ENCODE measurements around the gene PCDHGB7. TPM values are rescaled to one million over a fixed set of nuclear protein-coding genes. Genes with fewer than 3 reads are reported as not detected.
"Not testable (repeated sequence)": the region's sequence is repeated elsewhere in the genome, so short reads cannot be mapped to it uniquely, and the experiment has no call there.

PCDHGB7 gene
- total and polyA plus RNA-seq, 2 experiments from 2014 or later = 8.4 to 8.8 TPM

DNA sequence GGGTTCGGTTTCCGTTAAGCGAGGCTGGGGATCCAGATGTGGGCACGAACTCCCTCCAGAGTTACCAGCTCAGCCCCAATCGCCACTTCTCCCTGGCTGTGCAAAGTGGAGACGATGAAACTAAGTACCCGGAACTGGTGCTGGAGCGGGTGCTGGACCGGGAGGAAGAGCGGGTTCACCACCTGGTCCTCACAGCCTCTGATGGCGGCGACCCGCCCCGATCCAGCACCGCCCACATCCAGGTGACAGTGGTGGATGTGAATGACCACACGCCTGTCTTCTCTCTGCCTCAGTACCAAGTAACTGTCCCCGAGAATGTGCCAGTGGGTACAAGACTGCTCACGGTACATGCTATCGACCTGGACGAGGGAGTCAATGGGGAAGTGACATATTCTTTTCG, 34.1 kb upstream of the PCDHGB7 start:
- TF ChIP-seq EZH2 (IDR thresholded peaks at IDR 0.05; ENCODE audit: borderline replicate concordance) (no peak), EZH2phosphoT487 (IDR thresholded peaks at IDR 0.05; ENCODE audit: low read depth, severe bottlenecking, unreplicated experiment) (no peak), CTCF (IDR thresholded peaks at IDR 0.05; ENCODE audit: poor library complexity) (no peak)
- no peaks in the 10 kb centered on the region for H3K36me3 ChIP-seq (replicated peaks; ENCODE audit: insufficient read depth, low read depth)
- H3K4me3 ChIP-seq = no peak overlapping the region
- H3K4me2 ChIP-seq = no peak overlapping the region
- WGBS (ENCODE audit: low lambda C conversion rate, missing lambda C conversion rate) = 96% methylated on average over 21 of the region's 21 CpGs
- no peaks in the 10 kb centered on the region for H3K79me2 ChIP-seq
- H3K9me2 ChIP-seq (replicated peaks; ENCODE audit: insufficient read depth) = no peaks in the 10 kb centered on the region
- no peaks in the 10 kb centered on the region for H3K27me3 ChIP-seq
- H3K9me3 ChIP-seq (ENCODE audit: low read depth) = peaks cover 1% of the 10 kb centered on the region
- no peaks in the 10 kb centered on the region for H4K20me1 ChIP-seq (ENCODE audit: insufficient read depth, poor library complexity, severe bottlenecking)
- H3K4me1 ChIP-seq (ENCODE audit: insufficient read depth) = no peaks in the 10 kb centered on the region
- DNase-seq (ENCODE audit: low spot score) = no peak
- no peak overlapping the region for H3K27ac ChIP-seq
- no peak overlapping the region for H2AFZ ChIP-seq

DNA sequence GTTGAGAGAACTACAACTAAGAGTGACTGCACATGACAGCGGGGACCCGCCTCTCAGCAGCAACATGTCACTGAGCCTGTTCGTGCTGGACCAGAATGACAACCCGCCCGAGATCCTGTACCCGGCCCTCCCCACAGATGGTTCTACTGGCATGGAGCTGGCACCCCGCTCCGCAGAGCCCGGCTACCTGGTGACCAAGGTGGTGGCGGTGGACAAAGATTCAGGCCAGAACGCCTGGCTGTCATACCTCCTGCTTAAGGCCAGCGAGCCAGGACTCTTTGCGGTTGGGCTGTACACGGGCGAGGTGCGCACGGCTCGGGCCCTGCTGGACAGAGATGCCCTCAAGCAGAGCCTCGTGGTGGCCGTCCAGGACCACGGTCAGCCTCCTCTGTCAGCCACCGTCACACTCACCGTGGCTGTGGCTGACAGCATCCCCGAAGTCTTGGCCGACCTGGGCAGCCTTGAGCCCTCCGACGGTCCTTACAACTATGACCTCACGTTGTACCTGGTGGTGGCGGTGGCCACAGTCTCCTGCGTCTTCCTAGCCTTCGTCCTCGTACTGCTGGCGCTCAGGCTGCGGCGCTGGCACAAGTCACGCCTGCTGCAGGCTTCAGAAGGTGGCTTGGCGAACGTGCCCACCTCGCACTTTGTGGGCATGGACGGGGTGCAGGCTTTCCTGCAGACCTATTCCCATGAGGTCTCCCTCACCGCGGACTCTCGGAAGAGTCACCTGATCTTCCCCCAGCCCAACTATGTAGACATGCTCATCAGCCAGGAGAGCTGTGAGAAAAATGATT, 32.8 kb upstream of the PCDHGB7 start:
- no peaks in the 10 kb centered on the region for H3K27me3 ChIP-seq
- 94% methylated on average over 40 of the region's 43 CpGs for WGBS (ENCODE audit: low lambda C conversion rate, missing lambda C conversion rate)

DNA sequence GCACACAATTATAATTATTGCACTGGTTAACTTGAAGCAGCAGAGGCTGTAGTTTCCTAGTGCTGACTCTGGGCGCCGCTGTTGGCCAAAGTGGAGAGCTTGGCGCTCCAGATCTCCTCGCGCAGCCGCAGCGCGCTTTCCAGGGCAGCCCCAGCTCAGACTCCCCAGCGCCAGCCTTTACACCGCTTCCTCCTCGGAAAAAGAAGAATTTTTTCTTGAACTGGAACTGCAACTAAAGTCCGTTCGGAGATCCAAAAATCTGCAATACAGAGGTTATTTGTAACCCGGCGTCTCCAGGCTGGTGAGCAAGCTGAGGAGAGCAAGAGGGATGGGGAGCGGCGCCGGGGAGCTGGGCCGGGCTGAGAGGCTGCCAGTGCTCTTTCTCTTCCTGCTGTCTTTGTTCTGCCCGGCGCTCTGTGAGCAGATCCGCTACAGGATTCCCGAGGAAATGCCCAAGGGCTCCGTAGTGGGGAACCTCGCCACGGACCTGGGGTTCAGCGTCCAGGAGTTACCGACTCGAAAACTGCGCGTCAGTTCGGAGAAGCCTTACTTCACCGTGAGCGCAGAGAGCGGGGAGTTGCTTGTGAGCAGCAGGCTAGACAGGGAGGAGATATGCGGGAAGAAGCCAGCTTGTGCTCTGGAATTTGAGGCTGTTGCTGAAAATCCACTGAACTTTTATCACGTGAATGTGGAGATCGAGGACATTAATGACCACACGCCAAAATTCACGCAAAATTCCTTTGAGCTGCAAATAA, 29.7 kb upstream of the PCDHGB7 start, which contains the start of gene PCDHGB4:
PCDHGB4 (plus strand) TSS at position 142 of the 755 bp plus-strand sequence; CDS start at position 329, 187 bp downstream.
- peak; percentile 63 for DNase-seq (ENCODE audit: low spot score)
- peak within 1 kb of the TSS; percentile 82 for H3K27ac ChIP-seq
- not testable (repeated sequence) for H3K36me3 ChIP-seq (replicated peaks; ENCODE audit: insufficient read depth, low read depth); H3K27me3 ChIP-seq; H3K4me1 ChIP-seq (ENCODE audit: insufficient read depth); H4K20me1 ChIP-seq (ENCODE audit: insufficient read depth, poor library complexity, severe bottlenecking); H3K9me2 ChIP-seq (replicated peaks; ENCODE audit: insufficient read depth); H2AFZ ChIP-seq; H3K79me2 ChIP-seq; H3K4me3 ChIP-seq
- peaks cover 28% of the 10 kb centered on the region for H3K9me3 ChIP-seq (ENCODE audit: low read depth)
- 29% methylated on average over 22 of the region's 40 CpGs for WGBS (ENCODE audit: low lambda C conversion rate, missing lambda C conversion rate)
- H3K4me2 ChIP-seq = peak within 1 kb of the TSS; percentile 69
- TF ChIP-seq CTCF (IDR thresholded peaks at IDR 0.05; ENCODE audit: poor library complexity) = peak; percentile 62

More for the DNA sequence above, 32.8 kb upstream of the PCDHGB7 start:
- Histone ChIP-seq H3K9me2 (replicated peaks; ENCODE audit: insufficient read depth) (no peaks in the 10 kb centered on the region), H3K79me2 (no peaks in the 10 kb centered on the region), H2AFZ (no peak overlapping the region), H3K4me3 (no peak overlapping the region), H3K9me3 (ENCODE audit: low read depth) (peaks cover 12% of the 10 kb centered on the region), H4K20me1 (ENCODE audit: insufficient read depth, poor library complexity, severe bottlenecking) (no peaks in the 10 kb centered on the region), H3K27ac (no peak overlapping the region), H3K36me3 (replicated peaks; ENCODE audit: insufficient read depth, low read depth) (no peaks in the 10 kb centered on the region), H3K4me1 (ENCODE audit: insufficient read depth) (no peaks in the 10 kb centered on the region), H3K4me2 (no peak overlapping the region)
- DNase-seq (ENCODE audit: low spot score) = no peak
- no peak for TF ChIP-seq CTCF (IDR thresholded peaks at IDR 0.05; ENCODE audit: poor library complexity)
- TF ChIP-seq EZH2phosphoT487 (IDR thresholded peaks at IDR 0.05; ENCODE audit: low read depth, severe bottlenecking, unreplicated experiment) = no peak
- no peak for TF ChIP-seq EZH2 (IDR thresholded peaks at IDR 0.05; ENCODE audit: borderline replicate concordance)
